Keratinocyte (primary cell): ENCODE results near the gene NUDT14.

ENCODE experiments used
- CTCF ChIP-seq, 3 experiments: IDR thresholded peaks in 1 of 3; conservative IDR thresholded peaks in 1 of 3; optimal IDR thresholded peaks in 1 of 3; 2 replicates in 2 of 3; 3 replicates in 1 of 3; pipeline versions ENCODE3 to v1.5.1; 2011; ENCODE audit warnings: low read length in 3 of 3, mild to moderate bottlenecking in 3 of 3, moderate library complexity in 2 of 3, control low read depth in 1 of 3, inconsistent platforms in 1 of 3; ENCODE audit not compliant: insufficient read depth in 2 of 3; ENCODE audit errors: extremely low read depth in 1 of 3
- EZH2 ChIP-seq: IDR thresholded peaks from one replicate; pipeline ENCODE4 v1.6.1; 2012; ENCODE audit warnings: inconsistent platforms, mild to moderate bottlenecking, low read length, moderate library complexity

GRCh38 chr14:105176513-105176912, 4.6 kb downstream of the NUDT14 start:
- no peak for TF ChIP-seq CTCF (optimal IDR thresholded peaks at IDR 0.05 in 1 of 3, IDR thresholded peaks at IDR 0.05 in 1 of 3, conservative IDR thresholded peaks at IDR 0.05 in 1 of 3; ENCODE audit: extremely low read depth in 1 of 3, insufficient read depth in 2 of 3, low read length in 3 of 3)
- no peak for TF ChIP-seq EZH2
